DND-41 (cell line): ENCODE results near the gene BBS4.

Experiments
- ATAC-seq: fragments of 200-7000 bp; cut with Tn5 transposase; 3 replicates; pipeline ENCODE4 v1.9.1; 2021; ENCODE audit warnings: low read depth; ENCODE audit not compliant: insufficient read depth
- DNase-seq: peaks from one replicate; pipeline ENCODE4 v3.0.0-alpha.2; 2020
- H2AFZ ChIP-seq: 2 replicates; pipeline ENCODE4 v1.6.0; 2012; ENCODE audit warnings: low read depth, low read length
- H3K27ac ChIP-seq: 2 replicates; pipeline ENCODE4 v1.5.1; 2012; ENCODE audit warnings: low read length, inconsistent platforms
- H3K27me3 ChIP-seq: fragments of 200-600 bp; sonication (generic); 2 replicates; pipeline ENCODE4 v1.6.0; 2012; ENCODE audit warnings: low read length, mild to moderate bottlenecking, inconsistent platforms; ENCODE audit not compliant: insufficient read depth, poor library complexity
- H3K36me3 ChIP-seq: 2 replicates; pipeline ENCODE4 v1.5.1; 2012; ENCODE audit warnings: low read length, inconsistent platforms; ENCODE audit not compliant: insufficient read depth
- H3K4me1 ChIP-seq: 2 replicates; pipeline ENCODE4 v1.5.1; 2012; ENCODE audit warnings: mild to moderate bottlenecking, low read length; ENCODE audit not compliant: insufficient read depth
- H3K4me2 ChIP-seq: 2 replicates; pipeline ENCODE4 v1.6.0; 2012; ENCODE audit warnings: mild to moderate bottlenecking, moderate library complexity, low read length, inconsistent platforms; ENCODE audit not compliant: insufficient read depth
- H3K4me3 ChIP-seq, 2 experiments: fragments of 200-600 bp in 1 of 2; shearing (Covaris generic) in 1 of 2; 2 replicates each; pipeline ENCODE4 v1.5.1; 2012 to 2016; ENCODE audit warnings: inconsistent platforms in 2 of 2, low read length in 2 of 2, mild to moderate bottlenecking in 2 of 2, low read depth in 1 of 2, moderate library complexity in 1 of 2
- H3K79me2 ChIP-seq: 2 replicates; pipeline ENCODE4 v1.6.0; 2012; ENCODE audit warnings: low read length, inconsistent platforms; ENCODE audit not compliant: insufficient read depth
- H3K9ac ChIP-seq: 2 replicates; pipeline ENCODE4 v1.6.0; 2012; ENCODE audit warnings: low read depth, mild to moderate bottlenecking, inconsistent platforms, low read length, moderate library complexity
- H3K9me3 ChIP-seq: 2 replicates; pipeline ENCODE4 v1.5.1; 2012; ENCODE audit warnings: low read length, moderate library complexity, mild to moderate bottlenecking, inconsistent platforms; ENCODE audit not compliant: insufficient read depth, severe bottlenecking
- H4K20me1 ChIP-seq: 2 replicates; pipeline ENCODE4 v1.6.0; 2012; ENCODE audit warnings: low read length; ENCODE audit not compliant: insufficient read depth
- CTCF ChIP-seq: IDR thresholded peaks from 2 replicates; pipeline ENCODE4 v1.5.1; 2012; ENCODE audit warnings: borderline replicate concordance, low read length, moderate library complexity, mild to moderate bottlenecking; ENCODE audit not compliant: poor library complexity, severe bottlenecking; ENCODE audit errors: extremely low read depth
- EZH2 ChIP-seq: IDR thresholded peaks from 3 replicates; pipeline ENCODE4 v1.6.1; 2012; ENCODE audit warnings: borderline replicate concordance, low read depth, mild to moderate bottlenecking, moderate library complexity, low read length, inconsistent platforms; ENCODE audit not compliant: severe bottlenecking

Gene BBS4

GRCh38 chr15:72787526-72787925 lies 101.5 kb downstream of the BBS4 start:
- H3K4me1 ChIP-seq, result peaks cover 15% of the 10 kb centered on the region
- TF ChIP-seq EZH2 (no peak), CTCF (no peak)
- H2AFZ ChIP-seq, result no peak overlapping the region
- H3K9ac ChIP-seq, result no peak overlapping the region
- H3K27me3 ChIP-seq, result no peaks in the 10 kb centered on the region
- ATAC-seq (no peak), DNase-seq (no peak)
- no peaks in the 10 kb centered on the region for H4K20me1 ChIP-seq
- no peak overlapping the region for H3K4me3 ChIP-seq
- H3K79me2 ChIP-seq, result peaks cover 10% of the 10 kb centered on the region
- H3K4me2 ChIP-seq, result no peak overlapping the region
- H3K9me3 ChIP-seq, result no peaks in the 10 kb centered on the region
- no peaks in the 10 kb centered on the region; the same call in 1 of the 2 replicates for H3K36me3 ChIP-seq
- H3K27ac ChIP-seq, result no peak overlapping the region
